Kidney epithelial cell (primary cell): ENCODE measurements around the gene CYP27A1. TPM values are rescaled to one million over a fixed set of nuclear protein-coding genes. Genes with fewer than 3 reads are reported as not detected.
A peak's percentile ranks its signal among the peaks of the same experiment; 100 is the strongest.

ENCODE experiments used
- DNase-seq: peaks from one replicate; pipeline ENCODE4 v3.0.0-alpha.2; 2010; ENCODE audit warnings: low read depth
- H3K27me3 ChIP-seq: 2 replicates; pipeline ENCODE4 v1.6.0; 2011; ENCODE audit warnings: low read length; ENCODE audit not compliant: control insufficient read depth, insufficient read depth
- H3K36me3 ChIP-seq: 2 replicates; pipeline ENCODE4 v1.5.1; 2011; ENCODE audit warnings: low read length; ENCODE audit not compliant: control insufficient read depth, insufficient read depth
- H3K4me3 ChIP-seq: 2 replicates; pipeline ENCODE4 v1.5.1; 2011; ENCODE audit warnings: low read depth, mild to moderate bottlenecking, control low read depth, low read length
- CTCF ChIP-seq: IDR thresholded peaks from 2 replicates; pipeline ENCODE4 v1.5.1; 2011; ENCODE audit warnings: mild to moderate bottlenecking, moderate library complexity, low read length, control low read depth, inconsistent platforms; ENCODE audit not compliant: insufficient read depth, poor library complexity, severe bottlenecking
- total RNA-seq: library from RNA; depleted of rRNA; stranded (reverse); fragments of >200 nt; gene quantifications from 2 replicates; pipeline ENCODE4 v1.2.3, GENCODE V29; 2015

CYP27A1 gene
- 25.3 and 32.0 TPM in 2 replicates for total RNA-seq

GRCh38 chr2:218781691-218782527 lies at the start of gene CYP27A1:
CYP27A1 (plus strand) TSS chr2:218782147; CDS start chr2:218782183, 36 bp downstream.
- DNase-seq = no peak
- no peaks in the 10 kb centered on the region for H3K36me3 ChIP-seq
- peak within 1 kb of the TSS; percentile 69 for H3K4me3 ChIP-seq
- TF ChIP-seq CTCF = no peak
- H3K27me3 ChIP-seq = no peaks in the 10 kb centered on the region

GRCh38 chr2:218732761-218733158 lies 49.2 kb upstream of the CYP27A1 start:
- Histone ChIP-seq H3K27me3 (no peaks in the 10 kb centered on the region), H3K4me3 (no peak overlapping the region), H3K36me3 (peaks cover 2% of the 10 kb centered on the region)
- no peak for DNase-seq
- no peak for TF ChIP-seq CTCF

- H3K27me3 ChIP-seq = no peaks in the 10 kb centered on the region
- H3K4me3 ChIP-seq = no peak overlapping the region
- DNase-seq = peak; percentile 62
- peaks cover 2% of the 10 kb centered on the region for H3K36me3 ChIP-seq
- TF ChIP-seq CTCF = no peak
Measured at GRCh38 chr2:218733171-218734021, 48.6 kb upstream of the CYP27A1 start.

- no peaks in the 10 kb centered on the region for H3K27me3 ChIP-seq
- H3K36me3 ChIP-seq = peaks cover 2% of the 10 kb centered on the region
- TF ChIP-seq CTCF = no peak
- no peak overlapping the region for H3K4me3 ChIP-seq
- no peak for DNase-seq
Measured at GRCh38 chr2:218734190-218734975, 47.6 kb upstream of the CYP27A1 start.

- no peak for TF ChIP-seq CTCF
- peaks cover 2% of the 10 kb centered on the region for H3K36me3 ChIP-seq
- H3K27me3 ChIP-seq = no peaks in the 10 kb centered on the region
- no peak overlapping the region for H3K4me3 ChIP-seq
- no peak for DNase-seq
Measured at GRCh38 chr2:218736531-218736930, 45.4 kb upstream of the CYP27A1 start.
